GM10266 (cell line): ENCODE results near the gene CTSO.

Source experiments
- DNase-seq: peaks from one replicate; pipeline ENCODE4 v3.0.0; 2012; ENCODE audit errors: extremely low spot score
- CTCF ChIP-seq: IDR thresholded peaks from 2 replicates; pipeline ENCODE4 v1.5.1; 2012; ENCODE audit warnings: mild to moderate bottlenecking, low read depth; ENCODE audit not compliant: control insufficient read depth, insufficient read depth; ENCODE audit errors: missing control alignments

The CTSO gene

GRCh38 chr4:155966171-155966570 lies 12.5 kb upstream of the CTSO start:
- no peak for DNase-seq
- TF ChIP-seq CTCF = no peak

GRCh38 chr4:155964016-155964891 lies 10.6 kb upstream of the CTSO start:
- TF ChIP-seq CTCF = no peak
- DNase-seq = no peak

- DNase-seq = no peak
- no peak for TF ChIP-seq CTCF
These were observed 9.1 kb upstream of the CTSO start for GRCh38 chr4:155962767-155963166.

- no peak for DNase-seq
- TF ChIP-seq CTCF = no peak
These were observed 7.9 kb upstream of the CTSO start for GRCh38 chr4:155961575-155961974.

GRCh38 chr4:155960522-155960921 lies 6.9 kb upstream of the CTSO start:
- TF ChIP-seq CTCF = no peak

GRCh38 chr4:155959417-155959816 lies 5.8 kb upstream of the CTSO start:
- TF ChIP-seq CTCF = no peak
- no peak for DNase-seq

More at GRCh38 chr4:155960522-155960921, 6.9 kb upstream of the CTSO start:
- no peak for DNase-seq

- TF ChIP-seq CTCF = no peak
These were observed 2.8 kb upstream of the CTSO start for GRCh38 chr4:155956461-155956860.

More at GRCh38 chr4:155956461-155956860, 2.8 kb upstream of the CTSO start:
- DNase-seq = no peak
